Measurements from ENCODE around the gene BUB3. TPM values are rescaled to one million over a fixed set of nuclear protein-coding genes. Genes with fewer than 3 reads are reported as not detected.

The BUB3 gene
- total and polyA plus RNA-seq, 2 of the 4 experiments (the other 2 are of a cell fraction), result 215 to 384 TPM

DNA sequence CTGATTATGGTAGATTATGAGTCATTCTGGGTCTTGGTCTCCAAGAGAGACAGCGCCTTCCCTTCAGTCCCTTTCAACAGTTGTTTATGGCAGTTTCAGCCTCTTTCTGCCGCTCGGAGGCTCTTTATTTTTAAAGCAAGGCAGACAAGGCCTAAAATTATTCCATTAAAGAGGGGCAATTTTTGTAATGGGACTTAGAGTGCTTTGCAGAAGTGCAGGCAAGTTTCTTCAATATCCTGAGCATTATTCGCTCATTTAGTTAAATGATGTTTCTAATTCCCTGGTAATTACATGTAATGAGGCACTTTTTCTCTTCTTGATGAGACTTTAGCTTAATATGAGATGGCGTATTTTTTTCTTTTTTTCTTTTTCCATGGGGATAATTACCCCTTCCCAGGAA is 33.6 kb downstream of the BUB3 start:
- Histone ChIP-seq H3K27me3 (ENCODE audit: control insufficient read depth, insufficient read depth, low read length) (no peaks in the 10 kb centered on the region), H3K23ac (ENCODE audit: low read depth, low read length) (no peak overlapping the region), H3K18ac (ENCODE audit: low read depth, low read length) (no peak overlapping the region), H3K56ac (ENCODE audit: extremely low read depth, insufficient read depth, low read length) (no peak overlapping the region), H3K79me1 (ENCODE audit: low read depth in 1 of 2, low read length in 2 of 2) (no peaks in the 10 kb centered on the region; a peak in 1 of 4 replicates), H4K91ac (ENCODE audit: insufficient read depth, low read depth, low read length) (no peak overlapping the region), H2AK9ac (replicated peaks; ENCODE audit: low read depth, low read length, poor library complexity) (no peak overlapping the region), H2BK120ac (ENCODE audit: low read depth, low read length) (no peak overlapping the region), H3K36me3 (ENCODE audit: control insufficient read depth, insufficient read depth, low read length) (0 out of 2 replicates have a peak, but pooled peaks cover 2% of the 10 kb centered on the region), H3K4me3 (ENCODE audit: insufficient read depth, low read depth, low read length) (no peak overlapping the region), H3K9ac (ENCODE audit: low read depth, low read length) (no peak overlapping the region), H3K9me1 (ENCODE audit: insufficient read depth, low read length) (no peaks in the 10 kb centered on the region), H2BK5ac (ENCODE audit: low read depth, low read length, poor library complexity, severe bottlenecking) (no peak overlapping the region), H2BK20ac (ENCODE audit: low read depth, low read length) (no peak overlapping the region), H3K4ac (ENCODE audit: low read depth, low read length) (no peak overlapping the region), H2AK5ac (ENCODE audit: low read depth, low read length) (no peak overlapping the region), H4K8ac (ENCODE audit: low read depth in 2 of 2, low read length in 2 of 2) (no peak overlapping the region), H4K20me1 (ENCODE audit: insufficient read depth, low read length) (no peaks in the 10 kb centered on the region), H4K5ac (ENCODE audit: low read depth, low read length) (no peak overlapping the region), H3K4me2 (ENCODE audit: low read depth, low read length) (no peak overlapping the region), H2AFZ (replicated peaks; ENCODE audit: low read length, poor library complexity) (no peak overlapping the region), H3K27ac (ENCODE audit: insufficient read depth, low read length) (no peak overlapping the region), H3K4me1 (ENCODE audit: control insufficient read depth, insufficient read depth, low read length) (no peaks in the 10 kb centered on the region), H3K14ac (replicated peaks; ENCODE audit: low read depth, low read length) (no peak overlapping the region), H2BK15ac (ENCODE audit: low read depth, low read length) (no peak overlapping the region), H3K9me3 (ENCODE audit: control insufficient read depth, insufficient read depth, low read length) (no peaks in the 10 kb centered on the region)
- TF ChIP-seq CEBPB (IDR thresholded peaks at IDR 0.05; ENCODE audit: low read depth, low read length) (no peak), NFE2L2 (IDR thresholded peaks at IDR 0.05; ENCODE audit: low read depth, low read length) (no peak), RCOR1 (IDR thresholded peaks at IDR 0.05; ENCODE audit: insufficient replicate concordance, low read length) (no peak), MAZ (IDR thresholded peaks at IDR 0.05; ENCODE audit: borderline replicate concordance, low read depth, low read length) (no peak), BHLHE40 (IDR thresholded peaks at IDR 0.05; ENCODE audit: low read depth, low read length) (no peak), MXI1 (IDR thresholded peaks at IDR 0.05; ENCODE audit: borderline replicate concordance, low read depth, low read length) (no peak), SMC3 (IDR thresholded peaks at IDR 0.05; ENCODE audit: low read depth, low read length) (no peak), FOS (IDR thresholded peaks at IDR 0.05; ENCODE audit: low read depth, low read length) (no peak), RAD21 (IDR thresholded peaks at IDR 0.05; ENCODE audit: low read length) (no peak), POLR2A (IDR thresholded peaks at IDR 0.05; ENCODE audit: low read depth, low read length) (no peak), MAFK (IDR thresholded peaks at IDR 0.05; ENCODE audit: low read depth, low read length) (no peak), RFX5 (IDR thresholded peaks at IDR 0.05; ENCODE audit: low read depth, low read length) (no peak), CHD1 (IDR thresholded peaks at IDR 0.05; ENCODE audit: low read depth, low read length) (no peak)
- TF ChIP-seq, protein P1, sequence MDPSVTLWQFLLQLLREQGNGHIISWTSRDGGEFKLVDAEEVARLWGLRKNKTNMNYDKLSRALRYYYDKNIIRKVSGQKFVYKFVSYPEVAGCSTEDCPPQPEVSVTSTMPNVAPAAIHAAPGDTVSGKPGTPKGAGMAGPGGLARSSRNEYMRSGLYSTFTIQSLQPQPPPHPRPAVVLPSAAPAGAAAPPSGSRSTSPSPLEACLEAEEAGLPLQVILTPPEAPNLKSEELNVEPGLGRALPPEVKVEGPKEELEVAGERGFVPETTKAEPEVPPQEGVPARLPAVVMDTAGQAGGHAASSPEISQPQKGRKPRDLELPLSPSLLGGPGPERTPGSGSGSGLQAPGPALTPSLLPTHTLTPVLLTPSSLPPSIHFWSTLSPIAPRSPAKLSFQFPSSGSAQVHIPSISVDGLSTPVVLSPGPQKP (IDR thresholded peaks at IDR 0.05; ENCODE audit: borderline replicate concordance, low read depth, low read length), result no peak
- TF ChIP-seq, protein P2, sequence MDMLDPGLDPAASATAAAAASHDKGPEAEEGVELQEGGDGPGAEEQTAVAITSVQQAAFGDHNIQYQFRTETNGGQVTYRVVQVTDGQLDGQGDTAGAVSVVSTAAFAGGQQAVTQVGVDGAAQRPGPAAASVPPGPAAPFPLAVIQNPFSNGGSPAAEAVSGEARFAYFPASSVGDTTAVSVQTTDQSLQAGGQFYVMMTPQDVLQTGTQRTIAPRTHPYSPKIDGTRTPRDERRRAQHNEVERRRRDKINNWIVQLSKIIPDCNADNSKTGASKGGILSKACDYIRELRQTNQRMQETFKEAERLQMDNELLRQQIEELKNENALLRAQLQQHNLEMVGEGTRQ (IDR thresholded peaks at IDR 0.05; ENCODE audit: low read depth, low read length), result no peak
- TF ChIP-seq, protein P3, sequence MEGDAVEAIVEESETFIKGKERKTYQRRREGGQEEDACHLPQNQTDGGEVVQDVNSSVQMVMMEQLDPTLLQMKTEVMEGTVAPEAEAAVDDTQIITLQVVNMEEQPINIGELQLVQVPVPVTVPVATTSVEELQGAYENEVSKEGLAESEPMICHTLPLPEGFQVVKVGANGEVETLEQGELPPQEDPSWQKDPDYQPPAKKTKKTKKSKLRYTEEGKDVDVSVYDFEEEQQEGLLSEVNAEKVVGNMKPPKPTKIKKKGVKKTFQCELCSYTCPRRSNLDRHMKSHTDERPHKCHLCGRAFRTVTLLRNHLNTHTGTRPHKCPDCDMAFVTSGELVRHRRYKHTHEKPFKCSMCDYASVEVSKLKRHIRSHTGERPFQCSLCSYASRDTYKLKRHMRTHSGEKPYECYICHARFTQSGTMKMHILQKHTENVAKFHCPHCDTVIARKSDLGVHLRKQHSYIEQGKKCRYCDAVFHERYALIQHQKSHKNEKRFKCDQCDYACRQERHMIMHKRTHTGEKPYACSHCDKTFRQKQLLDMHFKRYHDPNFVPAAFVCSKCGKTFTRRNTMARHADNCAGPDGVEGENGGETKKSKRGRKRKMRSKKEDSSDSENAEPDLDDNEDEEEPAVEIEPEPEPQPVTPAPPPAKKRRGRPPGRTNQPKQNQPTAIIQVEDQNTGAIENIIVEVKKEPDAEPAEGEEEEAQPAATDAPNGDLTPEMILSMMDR (conservative IDR thresholded peaks at IDR 0.05; ENCODE audit: low read depth, low read length), result no peak
- ChIA-PET CTCF (no interaction called here), POLR2A (ENCODE audit: unreplicated experiment) (no interaction called here)
- ATAC-seq (ENCODE audit: low read depth), result no peak
- dilution Hi-C loops (cut with HindIII; ENCODE audit: low sequenced_read_pairs, unreplicated experiment) (no loop called here), in situ Hi-C loops (cut with MboI; ENCODE audit: low sequenced_read_pairs) (no loop called here), intact Hi-C loops (cut with micrococcal nuclease) (no loop called here)
- no peak for DNase-seq
- no TSS peak for BruUV-seq (replicated peaks)
- WGBS, 2 experiments (ENCODE audit: extremely low coverage in 2 of 2, insufficient read length in 1 of 2), result no CpG with 5 or more reads among the region's 5 CpGs

All from IMR-90 (cell line).